T-cell (primary cell): ENCODE data around the gene PDXDC1. TPM values are rescaled to one million over a fixed set of nuclear protein-coding genes. Genes with fewer than 3 reads are reported as not detected.
A peak's percentile ranks its signal among the peaks of the same experiment; 100 is the strongest.
"Not testable (repeated sequence)": the region's sequence is repeated elsewhere in the genome, so short reads cannot be mapped to it uniquely, and the experiment has no call there.

Source experiments
- ATAC-seq, 4 experiments: fragments of 200-7000 bp in 3 of 4; fragments of 150-1000 bp in 1 of 4; cut with Tn5 transposase; replicated peaks in 1 of 4; 1 replicate in 3 of 4; 2 replicates in 1 of 4; pipeline ENCODE4 v1.10.0; 2021; ENCODE audit warnings: moderate library complexity in 3 of 4, mild to moderate bottlenecking in 2 of 4, moderate number of reproducible peaks in 1 of 4
- CTCF ChIA-PET, 2 donors: fragments of 300-600 bp; sonication (Branson Sonifier 250); formaldehyde crosslinking; loops; one replicate each; lab custom pipeline; 2022; ENCODE audit warnings: antibody characterized with exemption in 2 of 2; lab: Charles Lee
- POLR2A ChIA-PET, 2 donors: fragments of 300-600 bp; sonication (Branson Sonifier 250); formaldehyde crosslinking; loops; one replicate each; lab custom pipeline; 2022; ENCODE audit warnings: antibody characterized with exemption in 2 of 2; lab: Charles Lee
- DNase-seq, 35 experiments: peaks; one replicate each; pipeline versions ENCODE4 v3.0.0 to v3.0.0-alpha.2; 2013 to 2023
- H3K27ac ChIP-seq: one replicate; pipeline ENCODE4 v1.5.1; 2013; ENCODE audit warnings: low read length
- H3K27me3 ChIP-seq, 2 experiments: replicated peaks in 1 of 2; 1 replicate in 1 of 2; 2 replicates in 1 of 2; pipeline versions ENCODE4 v1.6.1 to v1.7.0; 2013; ENCODE audit warnings: low read length in 1 of 2, mixed read lengths in 1 of 2; ENCODE audit not compliant: control insufficient read depth in 2 of 2, insufficient read depth in 2 of 2; ENCODE audit errors: extremely low read depth in 1 of 2
- H3K36me3 ChIP-seq, 2 donors: 1 replicate in 1 of 2; 2 replicates in 1 of 2; pipeline versions ENCODE4 v1.6.1 to v1.7.0; 2013; ENCODE audit warnings: low read length in 1 of 2; ENCODE audit not compliant: control insufficient read depth in 2 of 2, insufficient read depth in 1 of 2; ENCODE audit errors: extremely low read depth in 1 of 2
- H3K4me1 ChIP-seq, 2 experiments: 1 replicate in 1 of 2; 2 replicates in 1 of 2; pipeline versions ENCODE4 v1.6.1 to v1.7.0; 2013; ENCODE audit warnings: low read length in 2 of 2, mixed read lengths in 1 of 2; ENCODE audit not compliant: insufficient read depth in 2 of 2, control insufficient read depth in 1 of 2; ENCODE audit errors: extremely low read depth in 1 of 2
- H3K4me3 ChIP-seq, 2 donors: 1 replicate in 1 of 2; 2 replicates in 1 of 2; pipeline versions ENCODE4 v1.5.1 to v1.7.0; 2013; ENCODE audit warnings: mild to moderate bottlenecking in 2 of 2, low read length in 1 of 2, moderate library complexity in 1 of 2; ENCODE audit not compliant: control insufficient read depth in 1 of 2; ENCODE audit errors: extremely low read depth in 1 of 2
- H3K9me3 ChIP-seq: 2 replicates; pipeline ENCODE4 v1.7.0; 2013
- H3K27ac Mint-ChIP-seq, 2 donors: one replicate each; pipeline ENCODE4 v1.8.0; 2020 to 2021; ENCODE audit warnings: mild to moderate bottlenecking in 2 of 2, mixed read lengths in 2 of 2
- H3K27me3 Mint-ChIP-seq, 2 donors: one replicate each; pipeline ENCODE4 v1.8.0; 2021 to 2022; ENCODE audit warnings: mixed read lengths in 2 of 2
- H3K36me3 Mint-ChIP-seq: one replicate; pipeline ENCODE4 v1.8.0; 2021; ENCODE audit warnings: mixed read lengths
- H3K4me1 Mint-ChIP-seq, 3 donors: one replicate each; pipeline ENCODE4 v1.8.0; 2020 to 2022; ENCODE audit warnings: mixed read lengths in 3 of 3, mild to moderate bottlenecking in 1 of 3
- H3K4me3 Mint-ChIP-seq, 3 donors: one replicate each; pipeline ENCODE4 v1.8.0; 2020 to 2022; ENCODE audit warnings: mild to moderate bottlenecking in 3 of 3, mixed read lengths in 3 of 3, moderate library complexity in 3 of 3
- H3K9me3 Mint-ChIP-seq, 3 donors: one replicate each; pipeline ENCODE4 v1.8.0; 2020 to 2022; ENCODE audit warnings: mixed read lengths in 3 of 3
- WGBS: methylation state at CpG from one replicate; pipeline ENCODE4 v1.1.5; 2013; ENCODE audit warnings: missing lambda C conversion rate; ENCODE audit not compliant: insufficient coverage; 5-methylcytosine and 5-hydroxymethylcytosine counted together
- total RNA-seq, 35 experiments: library from RNA in 6 of 35; stranded (reverse) in 6 of 35; fragments of 120-200 nt in 1 of 35; gene quantifications; one replicate each; pipeline versions ENCODE4 v1.2.1 to v1.2.4 and lab custom pipeline; 2013 to 2026

Gene PDXDC1
- total RNA-seq, 5 donors from 2014 or later (not counting 1 experiment from before 2014, with no cell fraction given) = 63.3 to 84.7 (median 72.4) TPM

- H3K27me3 ChIP-seq, H3K4me3 Mint-ChIP-seq, ATAC-seq, DNase-seq, H3K27ac ChIP-seq, H3K27ac Mint-ChIP-seq, H3K27me3 Mint-ChIP-seq, H3K9me3 ChIP-seq, H3K4me3 ChIP-seq, H3K9me3 Mint-ChIP-seq, POLR2A ChIA-PET, H3K4me1 ChIP-seq: not testable (repeated sequence)
- Mint-ChIP-seq H3K36me3 (peaks cover 27% of the 10 kb centered on the region), H3K4me1 (peaks cover 37 to 44% (median 42%) of the 10 kb centered on the region in 3 donors)
- no CpG with 5 or more reads among the region's 7 CpGs for WGBS
- peaks cover 2 to 13% of the 10 kb centered on the region in 2 donors for H3K36me3 ChIP-seq
- CTCF ChIA-PET = interaction anchor here in 1 of 2 donors (0.7 to 0.8 kb wide), 2 partner anchors 29 to 35 kb away, joined by 3 to 5 read pairs; no protein-coding TSS in a partner anchor
Observed at GRCh38 chr16:14993277-14994151, 18.7 kb downstream of the PDXDC1 start.

GRCh38 chr16:14996702-14997101 is 21.9 kb downstream of the PDXDC1 start:
- Mint-ChIP-seq H3K4me1 (peaks cover 25 to 34% (median 31%) of the 10 kb centered on the region in 3 donors), H3K36me3 (peaks cover 27% of the 10 kb centered on the region), H3K27ac (peak overlapping the region in 1 of 2 donors; percentile 12)
- WGBS = 83% methylated on average over 1 of the region's 6 CpGs
- DNase-seq, H3K4me3 ChIP-seq, H3K4me3 Mint-ChIP-seq, H3K4me1 ChIP-seq, POLR2A ChIA-PET, H3K27ac ChIP-seq, ATAC-seq, H3K9me3 ChIP-seq, H3K27me3 ChIP-seq, H3K27me3 Mint-ChIP-seq, H3K9me3 Mint-ChIP-seq, CTCF ChIA-PET: not testable (repeated sequence)
- peaks cover 2 to 21% of the 10 kb centered on the region in 2 donors for H3K36me3 ChIP-seq

- peaks cover 2 to 21% of the 10 kb centered on the region in 2 donors for H3K36me3 ChIP-seq
- peaks cover 20% of the 10 kb centered on the region for H3K36me3 Mint-ChIP-seq
- H3K27me3 Mint-ChIP-seq, H3K9me3 Mint-ChIP-seq, H3K4me3 Mint-ChIP-seq, H3K27ac ChIP-seq, POLR2A ChIA-PET, DNase-seq, H3K4me1 ChIP-seq, H3K4me3 ChIP-seq, H3K9me3 ChIP-seq, H3K27me3 ChIP-seq, CTCF ChIA-PET, ATAC-seq, H3K27ac Mint-ChIP-seq: not testable (repeated sequence)
- 97% methylated on average over 4 of the region's 7 CpGs for WGBS
- H3K4me1 Mint-ChIP-seq = peaks cover 19 to 26% (median 26%) of the 10 kb centered on the region in 3 donors
Observed at GRCh38 chr16:14998300-14998699, 23.5 kb downstream of the PDXDC1 start.

- H3K4me3 Mint-ChIP-seq, H3K4me1 ChIP-seq, H3K27me3 Mint-ChIP-seq, POLR2A ChIA-PET, H3K27ac Mint-ChIP-seq, DNase-seq, ATAC-seq, H3K27ac ChIP-seq, CTCF ChIA-PET, H3K9me3 Mint-ChIP-seq, H3K9me3 ChIP-seq, H3K27me3 ChIP-seq, H3K4me3 ChIP-seq: not testable (repeated sequence)
- WGBS = no CpG with 5 or more reads among the region's 3 CpGs
- Mint-ChIP-seq H3K4me1 (peaks cover 10 to 16% (median 13%) of the 10 kb centered on the region in 3 donors), H3K36me3 (peaks cover 26% of the 10 kb centered on the region)
- peaks cover 2 to 28% of the 10 kb centered on the region in 2 donors for H3K36me3 ChIP-seq
Observed at GRCh38 chr16:14999845-15000244, 25.0 kb downstream of the PDXDC1 start.

- DNase-seq, H3K4me3 Mint-ChIP-seq, H3K27ac Mint-ChIP-seq, H3K9me3 ChIP-seq, H3K27ac ChIP-seq, H3K9me3 Mint-ChIP-seq, H3K4me1 ChIP-seq, H3K27me3 ChIP-seq, CTCF ChIA-PET, POLR2A ChIA-PET, ATAC-seq, H3K27me3 Mint-ChIP-seq, H3K4me1 Mint-ChIP-seq, H3K4me3 ChIP-seq: not testable (repeated sequence)
- peaks cover 38% of the 10 kb centered on the region for H3K36me3 Mint-ChIP-seq
- no CpG with 5 or more reads among the region's 3 CpGs for WGBS
- H3K36me3 ChIP-seq = peaks cover 2 to 32% of the 10 kb centered on the region in 2 donors
Observed at GRCh38 chr16:15002448-15002847, 27.6 kb downstream of the PDXDC1 start.

GRCh38 chr16:15005357-15006132 is 30.7 kb downstream of the PDXDC1 start:
- H3K9me3 ChIP-seq, H3K27me3 Mint-ChIP-seq, H3K4me3 ChIP-seq, H3K9me3 Mint-ChIP-seq, H3K4me1 Mint-ChIP-seq, H3K27ac ChIP-seq, H3K4me1 ChIP-seq, H3K4me3 Mint-ChIP-seq, POLR2A ChIA-PET, DNase-seq, ATAC-seq, H3K27me3 ChIP-seq: not testable (repeated sequence)
- WGBS = 100% methylated on average over 2 of the region's 5 CpGs
- Mint-ChIP-seq H3K36me3 (peaks cover 47% of the 10 kb centered on the region), H3K27ac (peak overlapping the region in 1 of 2 donors; percentile 8)
- CTCF ChIA-PET = interaction anchor here in 1 of 2 donors (0.6 kb wide), 1 partner anchor 574 kb away, joined by 3 read pairs; no protein-coding TSS in a partner anchor
- peaks cover 0 to 30% of the 10 kb centered on the region in 2 donors for H3K36me3 ChIP-seq
